Activated naive CD4-positive, alpha-beta T cell treated with anti-CD3 and anti-CD28 coated beads, Interleukin-2, amount 10 ng/mL, durations not matched to agents 7 days and 5 days (primary cell): ENCODE results near the gene MAEA.
"Not testable (repeated sequence)": the region's sequence is repeated elsewhere in the genome, so short reads cannot be mapped to it uniquely, and the experiment has no call there.

Experiments used
- CTCF ChIA-PET: fragments of 350-600 bp; sonication (Branson Sonifier 250); formaldehyde crosslinking; loops from one replicate; lab custom pipeline; 2021; ENCODE audit warnings: antibody characterized with exemption; lab: Charles Lee
- DNase-seq: peaks from one replicate; pipeline ENCODE4 v3.0.0-alpha.2; 2020
- H3K27ac Mint-ChIP-seq: one replicate; pipeline ENCODE4 v1.8.0; 2021; ENCODE audit warnings: mild to moderate bottlenecking, moderate library complexity, mixed read lengths
- H3K27me3 Mint-ChIP-seq: one replicate; pipeline ENCODE4 v1.8.0; 2021; ENCODE audit warnings: mild to moderate bottlenecking, mixed read lengths
- H3K36me3 Mint-ChIP-seq: one replicate; pipeline ENCODE4 v1.8.0; 2021; ENCODE audit warnings: mixed read lengths
- H3K4me1 Mint-ChIP-seq: one replicate; pipeline ENCODE4 v1.8.0; 2021; ENCODE audit warnings: mixed read lengths
- H3K4me3 Mint-ChIP-seq: one replicate; pipeline ENCODE4 v1.8.0; 2021; ENCODE audit warnings: mild to moderate bottlenecking, moderate library complexity, mixed read lengths
- H3K9me3 Mint-ChIP-seq: one replicate; pipeline ENCODE4 v1.8.0; 2021; ENCODE audit warnings: mixed read lengths

The MAEA gene

DNA sequence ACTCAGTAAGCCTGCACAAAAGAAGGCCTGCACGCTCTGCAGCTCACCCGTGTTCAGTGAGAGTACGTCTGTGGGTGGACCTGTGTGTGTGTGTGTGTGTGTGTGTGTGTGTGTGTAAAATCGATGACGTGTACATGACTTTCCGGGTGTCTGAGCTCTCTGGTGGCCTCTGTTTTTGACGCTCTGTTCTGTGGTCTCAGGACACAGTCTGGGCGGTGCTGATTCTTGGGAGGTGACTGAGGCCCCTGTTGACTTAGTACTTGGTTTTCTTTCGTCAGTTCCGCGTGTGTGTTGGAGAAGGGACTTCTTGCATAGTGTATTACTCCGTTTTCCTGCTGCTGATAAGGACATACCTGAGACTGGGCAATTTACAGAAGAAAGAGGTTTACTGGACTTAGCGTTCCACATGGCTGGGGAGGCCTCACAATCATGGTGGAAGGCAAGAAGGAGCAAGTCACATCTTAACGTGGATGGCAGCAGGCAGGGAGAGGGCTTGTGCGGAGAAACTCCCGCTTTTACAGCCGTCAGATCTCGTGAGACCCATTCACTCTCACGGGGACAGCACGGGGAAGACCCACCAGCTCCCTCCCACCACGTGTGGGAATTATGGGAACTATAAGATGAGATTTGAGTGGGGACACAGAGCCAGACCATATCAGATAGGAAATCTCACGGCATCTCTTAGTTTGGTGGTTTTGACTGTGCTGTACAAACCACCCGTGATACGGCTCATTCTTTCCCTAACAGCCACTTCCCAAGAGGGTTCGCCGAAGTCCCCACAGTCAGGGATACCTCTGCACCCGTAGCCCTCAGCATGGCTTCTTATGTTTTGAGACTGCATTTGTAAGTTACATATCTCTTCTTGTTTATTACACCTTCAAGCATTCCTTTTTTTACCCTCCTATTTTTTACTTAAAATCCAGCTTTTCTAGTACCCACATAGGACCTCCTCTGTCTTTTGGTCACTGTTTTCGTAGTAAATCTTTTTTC lies 81.8 kb downstream of the MAEA start:
- Mint-ChIP-seq H3K27me3 (no peaks in the 10 kb centered on the region), H3K4me1 (no peaks in the 10 kb centered on the region), H3K36me3 (no peaks in the 10 kb centered on the region), H3K4me3 (no peak overlapping the region), H3K9me3 (no peaks in the 10 kb centered on the region), H3K27ac (no peak overlapping the region)
- CTCF ChIA-PET = no interaction called here
- DNase-seq = no peak

DNA sequence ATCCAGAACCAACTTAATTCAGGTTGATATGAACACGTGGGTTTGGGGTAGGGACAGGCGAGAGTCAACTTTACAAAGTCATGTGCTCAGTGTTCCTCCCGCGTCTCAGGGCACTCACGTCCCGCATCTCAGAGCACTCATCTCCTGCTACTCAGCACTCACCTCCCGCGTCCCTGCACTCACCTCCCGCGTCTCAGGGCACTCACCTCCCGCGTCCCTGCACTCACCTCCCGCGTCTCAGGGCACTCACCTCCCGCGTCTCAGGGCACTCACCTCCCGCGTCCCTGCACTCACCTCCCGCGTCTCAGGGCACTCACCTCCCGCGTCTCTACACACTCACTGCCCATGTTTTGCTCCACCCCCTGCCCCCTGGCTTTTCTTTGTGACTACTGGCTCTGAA lies 82.9 kb downstream of the MAEA start:
- H3K36me3 Mint-ChIP-seq, H3K27ac Mint-ChIP-seq, H3K27me3 Mint-ChIP-seq, H3K9me3 Mint-ChIP-seq, CTCF ChIA-PET, H3K4me3 Mint-ChIP-seq, DNase-seq, H3K4me1 Mint-ChIP-seq: not testable (repeated sequence)

DNA sequence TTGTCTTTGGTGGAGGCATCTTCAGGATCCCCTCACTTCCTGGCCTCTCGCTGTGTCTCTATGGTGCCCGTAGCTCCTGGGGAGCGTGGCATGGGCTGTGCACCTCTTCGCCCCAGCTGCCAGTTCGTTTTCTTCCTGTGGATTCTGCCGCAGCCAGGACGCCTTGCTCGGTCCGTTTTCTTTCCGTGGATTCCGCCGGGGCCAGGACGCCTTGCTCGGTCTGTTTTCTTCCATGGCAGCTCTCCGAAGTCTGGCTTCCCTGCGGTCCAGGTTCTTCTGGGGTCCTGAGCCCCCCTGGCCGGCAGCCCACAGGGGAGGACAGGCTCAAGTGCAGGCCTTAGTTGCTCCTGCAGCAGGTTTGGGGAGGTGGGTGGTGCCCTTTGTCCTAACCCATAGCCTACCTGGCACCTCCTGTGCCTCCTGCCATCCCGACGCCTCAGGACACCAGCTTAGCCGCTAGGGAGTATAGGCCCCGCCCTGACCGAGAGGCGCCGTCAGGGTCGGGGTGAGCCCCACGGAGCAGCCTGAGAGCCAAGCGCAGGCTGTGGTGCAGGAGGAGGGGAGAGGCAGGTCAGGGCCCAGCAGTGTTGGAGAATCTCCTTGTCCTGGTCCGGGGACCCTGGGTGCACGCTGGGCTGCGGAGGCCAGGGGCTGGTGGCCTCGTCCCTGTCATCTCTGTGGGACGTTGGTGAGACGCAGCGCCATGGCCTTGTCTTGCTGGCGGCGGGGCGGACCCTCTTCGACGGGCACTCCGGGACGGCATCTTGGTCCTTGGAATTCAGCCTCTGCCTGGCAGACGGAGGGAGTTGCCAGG lies 84.4 kb downstream of the MAEA start:
- H3K27me3 Mint-ChIP-seq = no peaks in the 10 kb centered on the region
- CTCF ChIA-PET = no interaction called here
- H3K9me3 Mint-ChIP-seq = no peaks in the 10 kb centered on the region
- no peaks in the 10 kb centered on the region for H3K36me3 Mint-ChIP-seq
- no peak for DNase-seq
- no peak overlapping the region for H3K27ac Mint-ChIP-seq
- no peak overlapping the region for H3K4me3 Mint-ChIP-seq
- H3K4me1 Mint-ChIP-seq = no peaks in the 10 kb centered on the region

- CTCF ChIA-PET = no interaction called here
- H3K36me3 Mint-ChIP-seq = no peaks in the 10 kb centered on the region
- no peak overlapping the region for H3K27ac Mint-ChIP-seq
- no peaks in the 10 kb centered on the region for H3K9me3 Mint-ChIP-seq
- H3K4me1 Mint-ChIP-seq = no peaks in the 10 kb centered on the region
- DNase-seq = no peak
- H3K27me3 Mint-ChIP-seq = no peaks in the 10 kb centered on the region
- H3K4me3 Mint-ChIP-seq = no peak overlapping the region
Observed at GRCh38 chr4:1374706-1375045, 85.0 kb downstream of the MAEA start.

GRCh38 chr4:1375051-1375721 lies 85.5 kb downstream of the MAEA start:
- no peaks in the 10 kb centered on the region for H3K4me1 Mint-ChIP-seq
- CTCF ChIA-PET = no interaction called here
- no peak for DNase-seq
- no peak overlapping the region for H3K4me3 Mint-ChIP-seq
- H3K27ac Mint-ChIP-seq = no peak overlapping the region
- no peaks in the 10 kb centered on the region for H3K9me3 Mint-ChIP-seq
- no peaks in the 10 kb centered on the region for H3K27me3 Mint-ChIP-seq
- no peaks in the 10 kb centered on the region for H3K36me3 Mint-ChIP-seq

GRCh38 chr4:1375761-1376322 lies 86.2 kb downstream of the MAEA start:
- no peaks in the 10 kb centered on the region for H3K9me3 Mint-ChIP-seq
- H3K27me3 Mint-ChIP-seq = no peaks in the 10 kb centered on the region
- DNase-seq = no peak
- no peak overlapping the region for H3K27ac Mint-ChIP-seq
- H3K4me1 Mint-ChIP-seq = no peaks in the 10 kb centered on the region
- CTCF ChIA-PET = no interaction called here
- H3K4me3 Mint-ChIP-seq = no peak overlapping the region
- H3K36me3 Mint-ChIP-seq = no peaks in the 10 kb centered on the region

GRCh38 chr4:1376391-1376840 lies 86.7 kb downstream of the MAEA start:
- Mint-ChIP-seq H3K9me3 (no peaks in the 10 kb centered on the region), H3K27me3 (no peaks in the 10 kb centered on the region), H3K4me3 (no peak overlapping the region), H3K4me1 (no peaks in the 10 kb centered on the region), H3K36me3 (no peaks in the 10 kb centered on the region), H3K27ac (no peak overlapping the region)
- CTCF ChIA-PET = no interaction called here
- no peak for DNase-seq

GRCh38 chr4:1376841-1377605 lies 87.3 kb downstream of the MAEA start:
- DNase-seq = no peak
- CTCF ChIA-PET = no interaction called here

GRCh38 chr4:1377606-1378261 lies 88.0 kb downstream of the MAEA start:
- DNase-seq = no peak
- Mint-ChIP-seq H3K4me3 (no peak overlapping the region), H3K36me3 (no peaks in the 10 kb centered on the region), H3K27ac (no peak overlapping the region), H3K27me3 (no peaks in the 10 kb centered on the region), H3K4me1 (no peaks in the 10 kb centered on the region), H3K9me3 (no peaks in the 10 kb centered on the region)
- CTCF ChIA-PET = no interaction called here

More at GRCh38 chr4:1376841-1377605, 87.3 kb downstream of the MAEA start:
- Mint-ChIP-seq H3K4me3 (no peak overlapping the region), H3K4me1 (no peaks in the 10 kb centered on the region), H3K27me3 (no peaks in the 10 kb centered on the region), H3K36me3 (no peaks in the 10 kb centered on the region), H3K27ac (no peak overlapping the region), H3K9me3 (no peaks in the 10 kb centered on the region)

DNA sequence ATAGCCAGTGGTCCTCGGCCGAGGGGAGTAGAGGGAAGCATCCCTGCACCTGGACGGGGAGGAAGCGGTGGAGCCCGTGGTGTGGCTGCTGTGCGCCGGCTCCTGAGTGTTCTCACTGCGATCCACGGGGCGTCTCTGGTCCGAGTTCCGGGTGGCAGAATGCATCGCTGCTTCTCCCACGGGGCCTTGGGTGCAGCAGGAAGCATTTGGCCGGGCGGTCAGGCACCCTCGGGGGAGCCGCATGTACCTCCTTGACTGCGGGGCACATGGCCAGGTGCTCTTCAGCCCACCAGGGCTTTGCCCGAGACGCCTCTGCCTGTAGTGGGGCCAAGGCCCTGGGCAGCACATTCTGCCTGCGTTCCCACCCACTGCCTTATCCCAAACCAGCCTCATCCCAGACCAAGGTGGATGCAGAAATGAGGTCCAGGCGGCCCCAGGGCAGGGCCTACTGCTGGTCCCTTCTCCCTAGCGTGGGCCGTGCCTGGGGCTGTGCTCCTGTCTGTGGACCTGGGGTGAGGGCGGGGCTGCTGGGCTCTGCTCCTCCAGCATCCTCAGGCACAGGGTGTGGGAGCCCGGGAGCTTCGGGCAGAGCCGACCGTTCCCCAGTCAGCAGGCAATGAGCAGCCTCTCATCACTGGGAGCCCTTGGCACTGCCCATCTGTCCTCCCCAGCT lies 89.0 kb downstream of the MAEA start:
- H3K27me3 Mint-ChIP-seq = no peaks in the 10 kb centered on the region
- H3K27ac Mint-ChIP-seq = no peak overlapping the region
- H3K9me3 Mint-ChIP-seq = no peaks in the 10 kb centered on the region
- CTCF ChIA-PET = no interaction called here
- no peaks in the 10 kb centered on the region for H3K4me1 Mint-ChIP-seq
- no peak overlapping the region for H3K4me3 Mint-ChIP-seq
- no peak for DNase-seq
- H3K36me3 Mint-ChIP-seq = no peaks in the 10 kb centered on the region

- Mint-ChIP-seq H3K4me1 (no peaks in the 10 kb centered on the region), H3K27ac (no peak overlapping the region), H3K9me3 (no peaks in the 10 kb centered on the region), H3K36me3 (no peaks in the 10 kb centered on the region), H3K4me3 (no peak overlapping the region), H3K27me3 (no peaks in the 10 kb centered on the region)
- CTCF ChIA-PET = no interaction called here
- DNase-seq = no peak
Observed at GRCh38 chr4:1379351-1379781, 89.7 kb downstream of the MAEA start.

GRCh38 chr4:1379801-1380331 lies 90.2 kb downstream of the MAEA start:
- DNase-seq = no peak
- Mint-ChIP-seq H3K4me3 (no peak overlapping the region), H3K36me3 (no peaks in the 10 kb centered on the region), H3K9me3 (no peaks in the 10 kb centered on the region), H3K4me1 (no peaks in the 10 kb centered on the region), H3K27me3 (no peaks in the 10 kb centered on the region), H3K27ac (no peak overlapping the region)
- CTCF ChIA-PET = no interaction called here
